Coronary artery (tissue), 2 donors: ENCODE results near the gene LAMTOR4.

ENCODE experiments used
- DNase-seq: peaks from one replicate; pipeline ENCODE4 v3.0.0-alpha.2; 2017; ENCODE audit warnings: low spot score
- H3K27ac ChIP-seq, 2 donors: fragments of 200-600 bp; sonication (generic); one replicate each; pipeline ENCODE4 v1.5.1; 2016 to 2019
- H3K4me3 ChIP-seq: fragments of 200-600 bp; sonication (generic); 2 replicates; pipeline ENCODE4 v1.5.1; 2016; ENCODE audit warnings: mild to moderate bottlenecking, moderate library complexity
- TF ChIP-seq, protein P1 (sequence below): fragments of 200-600 bp; sonication (generic); IDR thresholded peaks from one replicate; pipeline ENCODE4 v1.5.1; 2019; ENCODE audit warnings: antibody characterized with exemption

The LAMTOR4 gene

DNA sequence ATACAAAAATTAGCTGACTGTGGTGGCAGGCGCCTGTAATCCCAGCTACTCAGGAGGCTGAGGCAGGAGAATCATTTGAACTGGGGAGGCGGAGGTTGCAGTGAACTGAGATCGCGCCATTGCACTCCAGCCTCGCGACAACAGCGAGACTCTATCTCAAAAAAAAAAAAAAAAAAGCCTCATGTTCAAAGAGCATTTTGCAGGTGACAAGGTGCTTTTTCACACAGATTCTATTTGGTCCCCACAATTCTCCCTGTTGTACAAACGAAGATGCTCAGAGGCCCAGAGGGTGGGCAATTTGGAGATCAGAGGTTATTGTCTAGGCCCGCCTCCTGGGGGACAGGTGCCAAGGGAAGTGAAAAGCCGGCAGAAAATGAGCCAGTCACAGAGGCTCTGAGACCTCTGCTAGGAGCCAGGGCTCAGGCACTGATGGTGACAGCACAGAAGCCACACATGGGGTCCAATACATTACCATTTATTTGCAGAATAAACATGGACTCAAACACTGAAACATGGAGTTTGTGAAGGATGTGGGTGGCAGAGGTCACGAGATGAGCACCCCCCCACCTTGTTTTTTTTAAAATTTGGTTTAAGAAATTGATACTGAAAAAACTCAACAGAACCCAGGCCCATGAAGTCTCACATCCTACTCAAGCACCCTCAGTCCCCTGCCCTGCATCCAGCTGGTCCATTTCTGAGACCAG is 20.6 kb downstream of the LAMTOR4 start:
- TF ChIP-seq, protein P1, sequence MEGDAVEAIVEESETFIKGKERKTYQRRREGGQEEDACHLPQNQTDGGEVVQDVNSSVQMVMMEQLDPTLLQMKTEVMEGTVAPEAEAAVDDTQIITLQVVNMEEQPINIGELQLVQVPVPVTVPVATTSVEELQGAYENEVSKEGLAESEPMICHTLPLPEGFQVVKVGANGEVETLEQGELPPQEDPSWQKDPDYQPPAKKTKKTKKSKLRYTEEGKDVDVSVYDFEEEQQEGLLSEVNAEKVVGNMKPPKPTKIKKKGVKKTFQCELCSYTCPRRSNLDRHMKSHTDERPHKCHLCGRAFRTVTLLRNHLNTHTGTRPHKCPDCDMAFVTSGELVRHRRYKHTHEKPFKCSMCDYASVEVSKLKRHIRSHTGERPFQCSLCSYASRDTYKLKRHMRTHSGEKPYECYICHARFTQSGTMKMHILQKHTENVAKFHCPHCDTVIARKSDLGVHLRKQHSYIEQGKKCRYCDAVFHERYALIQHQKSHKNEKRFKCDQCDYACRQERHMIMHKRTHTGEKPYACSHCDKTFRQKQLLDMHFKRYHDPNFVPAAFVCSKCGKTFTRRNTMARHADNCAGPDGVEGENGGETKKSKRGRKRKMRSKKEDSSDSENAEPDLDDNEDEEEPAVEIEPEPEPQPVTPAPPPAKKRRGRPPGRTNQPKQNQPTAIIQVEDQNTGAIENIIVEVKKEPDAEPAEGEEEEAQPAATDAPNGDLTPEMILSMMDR, result no peak
- DNase-seq, result no peak
- Histone ChIP-seq H3K27ac (peak overlapping the region in 1 of 2 donors; percentile 81), H3K4me3 (peak overlapping the region; percentile 68)

DNA sequence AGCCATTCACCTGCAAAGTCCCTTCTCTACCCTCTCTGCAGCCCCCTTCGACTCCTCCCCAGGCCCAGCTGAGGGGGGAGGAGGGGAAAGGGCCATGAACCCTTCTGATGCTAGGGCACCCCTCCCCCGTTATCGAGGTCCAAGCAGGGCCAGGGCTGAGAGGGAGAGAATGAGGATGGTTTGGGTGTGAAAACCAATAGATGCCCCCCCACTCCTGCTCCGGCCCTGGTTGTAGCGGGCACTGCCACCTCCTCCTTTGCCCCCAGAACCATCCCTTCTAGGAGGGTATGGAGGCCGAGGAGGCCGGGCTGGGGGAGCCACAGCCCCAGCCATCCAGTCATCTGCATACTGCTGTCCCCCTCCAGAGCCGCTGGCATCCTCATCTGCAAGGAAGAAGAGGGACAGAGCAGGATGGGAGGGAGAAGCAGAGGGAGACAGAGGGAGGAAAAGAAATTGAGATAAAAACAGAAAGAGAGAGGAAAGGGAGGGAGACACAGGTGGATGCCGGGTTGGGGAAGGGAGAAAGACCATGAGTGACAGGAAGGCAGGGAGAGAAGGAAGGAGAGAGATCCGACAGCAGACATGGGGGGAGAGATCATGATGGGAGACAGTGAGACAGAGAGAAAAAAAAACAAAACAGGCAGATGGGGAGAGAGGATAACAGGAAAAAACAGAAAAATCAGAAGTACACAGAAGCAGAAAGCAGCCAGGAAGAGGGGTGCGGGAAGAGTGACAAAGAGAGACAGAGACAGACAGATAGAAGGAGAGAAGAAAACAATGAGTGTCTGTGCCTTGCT is 21.6 kb downstream of the LAMTOR4 start:
- DNase-seq, result no peak
- TF ChIP-seq, protein P1, result no peak
- Histone ChIP-seq H3K4me3 (no peak overlapping the region), H3K27ac (no peak overlapping the region)

DNA sequence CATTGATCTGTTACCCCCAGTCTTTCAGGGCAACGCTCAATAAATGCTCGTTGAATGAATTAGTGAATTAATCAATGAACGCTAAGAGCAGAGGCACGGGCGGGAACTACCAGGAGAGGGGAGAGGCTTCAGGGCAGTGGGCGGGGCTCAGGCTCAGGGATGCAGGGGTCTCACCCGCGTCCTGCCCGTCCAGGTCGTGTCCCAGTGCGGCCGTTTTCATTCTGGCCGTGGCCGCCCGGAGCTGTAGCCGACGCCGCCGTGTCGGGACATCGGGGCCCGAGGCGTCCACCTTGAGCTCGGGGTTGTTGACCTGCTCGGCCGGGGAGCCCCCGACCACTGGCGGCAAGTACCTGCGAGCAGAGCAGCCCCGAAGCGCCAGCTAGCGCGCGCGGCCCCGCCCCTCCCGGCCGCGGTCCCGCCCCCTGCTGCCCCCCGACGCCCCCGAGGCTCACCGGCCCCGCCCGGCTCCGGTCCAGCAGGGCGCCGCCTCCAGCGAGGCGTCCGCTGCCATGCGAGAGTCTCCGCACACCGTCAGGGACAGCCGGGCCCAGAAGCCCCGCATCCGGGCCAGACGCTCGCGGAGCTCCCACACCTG is 22.5 kb downstream of the LAMTOR4 start:
- TF ChIP-seq, protein P1, result no peak

DNA sequence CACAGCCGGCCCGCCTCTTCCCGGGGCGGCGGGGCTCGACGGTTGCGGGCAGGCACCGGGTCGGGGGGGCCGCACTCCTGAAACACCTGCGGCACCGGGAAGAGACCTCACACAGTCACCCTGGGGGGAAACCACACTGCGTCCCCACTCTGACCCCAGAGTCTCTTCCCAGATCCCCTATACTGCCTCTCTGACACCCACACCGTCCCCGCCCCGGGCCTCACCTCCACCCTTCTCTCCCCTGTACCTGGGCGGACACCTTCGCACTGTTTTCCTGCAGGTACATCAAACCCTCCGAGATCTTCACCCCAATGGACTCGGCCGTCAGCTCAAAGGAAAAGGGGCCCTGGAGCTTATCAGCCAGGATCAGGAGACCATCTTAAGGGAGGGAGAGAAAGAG is 23.1 kb downstream of the LAMTOR4 start:
- H3K27ac ChIP-seq, result no peak overlapping the region
- TF ChIP-seq, protein P1, result no peak
- peak overlapping the region; percentile 72 for H3K4me3 ChIP-seq
- DNase-seq, result no peak

More for the DNA sequence above, 22.5 kb downstream of the LAMTOR4 start:
- H3K4me3 ChIP-seq, result peak overlapping the region; percentile 72
- H3K27ac ChIP-seq, result no peak overlapping the region
- no peak for DNase-seq

DNA sequence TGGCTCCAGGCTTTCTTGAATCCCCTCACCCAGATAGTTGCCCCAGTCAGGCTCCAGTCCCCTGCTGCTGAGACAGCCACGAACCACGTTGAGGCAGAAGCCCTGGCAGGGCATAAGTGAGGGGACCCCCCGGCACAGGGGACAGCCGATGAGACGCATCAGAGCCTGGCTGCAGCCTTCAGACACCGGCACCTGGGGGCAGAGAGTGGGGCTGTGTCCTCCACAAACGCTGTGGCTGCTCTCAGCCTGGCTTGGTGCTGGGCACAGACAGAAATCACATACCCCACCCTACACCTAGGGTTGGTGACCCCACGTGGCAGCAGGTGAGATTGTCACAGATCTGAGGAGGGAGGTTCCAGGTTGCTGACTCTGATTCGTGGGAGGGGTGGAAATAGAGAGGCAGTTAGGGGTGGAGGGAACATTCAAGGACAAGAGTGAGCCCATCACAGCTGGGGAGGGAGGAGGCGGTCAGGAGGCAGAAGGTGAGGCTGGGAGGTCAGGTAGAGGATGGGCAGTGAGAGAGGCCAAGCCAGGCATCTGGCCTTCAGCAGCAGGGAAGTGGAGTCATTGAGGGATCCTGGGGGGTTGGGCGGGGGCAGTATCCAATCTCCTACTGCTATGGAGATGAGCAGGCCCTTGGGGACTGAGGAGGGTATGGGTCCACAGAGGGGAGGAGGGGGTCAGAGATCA is 25.2 kb downstream of the LAMTOR4 start:
- H3K4me3 ChIP-seq, result no peak overlapping the region
- no peak for DNase-seq

GRCh38 chr7:100174582-100174981 is 25.9 kb downstream of the LAMTOR4 start:
- Histone ChIP-seq H3K4me3 (no peak overlapping the region), H3K27ac (no peak overlapping the region)
- DNase-seq, result no peak
- TF ChIP-seq, protein P1, result no peak

More for the DNA sequence above, 25.2 kb downstream of the LAMTOR4 start:
- TF ChIP-seq, protein P1, result no peak
- no peak overlapping the region for H3K27ac ChIP-seq
